ENCODE results near the gene PGAP2.
A peak's percentile ranks its signal among the peaks of the same experiment; 100 is the strongest.

Gene PGAP2

DNA sequence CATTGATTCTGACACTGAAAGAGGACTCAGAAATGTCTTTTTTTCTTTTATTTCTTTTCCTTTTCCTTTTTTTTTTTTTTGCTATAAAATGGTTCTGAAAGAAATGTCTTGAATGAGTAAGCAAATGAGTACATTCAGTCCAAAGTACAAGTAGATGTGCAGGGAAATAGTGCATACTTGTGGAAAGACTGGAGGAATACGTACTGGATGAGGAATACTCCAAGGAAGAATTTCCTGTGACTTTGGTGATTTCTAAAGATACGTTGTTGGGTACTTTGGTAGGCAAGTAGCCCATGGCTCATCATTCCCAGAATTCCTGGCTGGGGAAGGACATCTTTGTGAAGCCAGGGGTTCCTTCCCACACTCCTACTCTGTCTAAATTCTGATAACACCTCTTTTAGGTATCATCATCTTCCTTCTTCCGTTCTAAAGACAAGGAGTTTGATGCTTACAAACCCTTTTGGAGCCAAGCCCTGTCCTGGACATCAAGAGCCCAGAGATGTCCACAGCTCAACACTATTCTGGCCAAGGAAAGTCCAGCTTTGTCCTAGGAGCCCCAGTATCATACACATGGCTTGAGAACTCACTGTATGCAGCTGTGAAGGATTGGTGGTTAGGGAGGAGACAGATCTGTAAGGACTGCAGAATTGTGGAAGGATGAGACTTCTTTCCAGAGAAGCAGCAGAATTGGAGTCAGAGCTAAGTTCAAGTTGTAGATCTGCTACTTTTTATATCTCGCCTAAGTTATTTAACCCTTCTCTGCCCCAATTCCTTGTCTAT is 6.2 kb upstream of the PGAP2 start:
- Histone ChIP-seq H3K4me1 (no peaks in the 10 kb centered on the region), H3K36me3 (no peaks in the 10 kb centered on the region), H3K27me3 (no peaks in the 10 kb centered on the region), H3K4me3 (ENCODE audit: low read depth, low read length) (no peak overlapping the region), H3K9me3 (no peaks in the 10 kb centered on the region)
- no peak for DNase-seq
- TF ChIP-seq CTCF (IDR thresholded peaks at IDR 0.05; ENCODE audit: low read depth, low read length): no peak

- Histone ChIP-seq H3K36me3 (no peaks in the 10 kb centered on the region), H3K27me3 (no peaks in the 10 kb centered on the region), H3K9me3 (no peaks in the 10 kb centered on the region), H3K4me3 (ENCODE audit: low read depth, low read length) (no peak overlapping the region), H3K4me1 (no peaks in the 10 kb centered on the region)
- DNase-seq: no peak
- no peak for TF ChIP-seq CTCF (IDR thresholded peaks at IDR 0.05; ENCODE audit: low read depth, low read length)
These were observed 4.4 kb upstream of the PGAP2 start for GRCh38 chr11:3803726-3804495.

DNA sequence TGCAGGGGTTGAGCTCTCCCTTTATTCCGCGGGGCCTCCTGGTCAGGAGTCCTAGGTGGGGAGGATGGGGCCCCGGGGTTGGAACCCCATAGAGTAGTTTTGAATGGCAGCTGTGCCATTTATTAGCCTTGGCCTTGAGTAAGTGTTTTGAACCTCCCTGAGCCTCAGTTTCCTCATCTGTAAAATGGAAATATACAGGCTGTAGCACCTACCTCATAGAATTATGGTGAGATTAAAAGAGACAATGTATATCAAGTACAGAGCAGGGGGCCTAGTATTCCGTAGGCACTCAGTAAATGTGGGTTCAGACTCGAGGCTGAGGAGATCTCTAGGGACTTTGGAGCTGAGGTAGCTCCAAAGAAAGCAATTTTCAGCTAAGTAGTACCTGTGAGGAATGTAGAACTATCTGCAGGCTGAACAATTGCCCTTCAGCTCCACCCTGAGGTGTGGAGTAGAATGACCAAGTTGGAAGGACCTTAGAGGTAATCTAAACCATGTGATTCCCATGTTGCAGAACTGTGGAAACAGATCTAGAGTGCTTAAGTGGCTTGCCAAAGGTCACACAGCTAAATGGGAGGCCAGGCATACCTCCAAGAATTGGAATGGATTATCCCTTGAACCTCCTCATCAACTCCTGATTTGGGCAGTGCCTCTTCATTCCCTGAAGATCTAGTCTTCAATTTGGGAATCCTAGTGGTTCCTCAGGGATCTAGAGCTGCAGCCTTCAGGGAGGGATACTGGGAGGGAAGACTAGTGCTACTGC is 682 bp downstream of the PGAP2 start:
- H3K4me1 ChIP-seq: no peaks in the 10 kb centered on the region
- H3K27me3 ChIP-seq: no peaks in the 10 kb centered on the region
- peak overlapping the region; percentile 64 for H3K4me3 ChIP-seq (ENCODE audit: low read depth, low read length)
- H3K9me3 ChIP-seq: no peaks in the 10 kb centered on the region
- no peaks in the 10 kb centered on the region for H3K36me3 ChIP-seq
- DNase-seq: no peak
- TF ChIP-seq CTCF (IDR thresholded peaks at IDR 0.05; ENCODE audit: low read depth, low read length): peak; percentile 38; the same call in 1 of the 2 replicates

- Histone ChIP-seq H3K4me3 (ENCODE audit: low read depth, low read length) (no peak overlapping the region), H3K9me3 (no peaks in the 10 kb centered on the region), H3K36me3 (no peaks in the 10 kb centered on the region), H3K27me3 (no peaks in the 10 kb centered on the region), H3K4me1 (no peaks in the 10 kb centered on the region)
- no peak for TF ChIP-seq CTCF (IDR thresholded peaks at IDR 0.05; ENCODE audit: low read depth, low read length)
- no peak for DNase-seq
These were observed 1.2 kb downstream of the PGAP2 start for GRCh38 chr11:3809624-3809928.

DNA sequence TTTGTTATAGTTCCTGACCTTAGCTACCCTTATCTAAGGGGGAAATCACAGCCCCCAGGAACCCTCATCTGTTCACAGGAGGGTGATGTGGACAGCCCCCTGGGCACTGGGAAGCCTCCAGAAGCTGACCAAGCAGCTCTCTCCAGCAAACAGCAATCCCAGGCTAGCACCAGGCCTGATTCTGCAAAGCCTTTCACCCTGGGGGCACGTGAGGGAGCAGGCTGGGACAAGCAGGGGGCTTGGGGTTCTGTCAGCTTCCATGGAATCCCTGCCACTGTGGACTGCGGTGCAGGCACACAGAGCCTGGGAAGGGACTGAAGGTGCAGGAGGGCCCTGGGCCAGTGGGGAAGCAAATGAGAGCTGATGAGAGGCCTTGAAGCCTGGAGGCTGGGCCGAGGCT is 2.1 kb downstream of the PGAP2 start:
- no peak for TF ChIP-seq CTCF (IDR thresholded peaks at IDR 0.05; ENCODE audit: low read depth, low read length)
- H3K27me3 ChIP-seq: no peaks in the 10 kb centered on the region
- H3K4me3 ChIP-seq (ENCODE audit: low read depth, low read length): no peak overlapping the region
- H3K36me3 ChIP-seq: no peaks in the 10 kb centered on the region
- H3K4me1 ChIP-seq: no peaks in the 10 kb centered on the region
- H3K9me3 ChIP-seq: no peaks in the 10 kb centered on the region
- no peak for DNase-seq
